PC-3 (cell line): ENCODE data around the gene IL4I1. TPM values are rescaled to one million over a fixed set of nuclear protein-coding genes. Genes with fewer than 3 reads are reported as not detected.

ENCODE experiments used
- ATAC-seq: fragments of 200-7000 bp; cut with Tn5 transposase; 2 replicates; pipeline ENCODE4 v1.9.1; 2020; ENCODE audit warnings: mild to moderate bottlenecking, moderate library complexity
- BruUV-seq: library from RNA; stranded (reverse); fragments of 400-500 nt; replicated peaks from 2 replicates; lab custom pipeline; 2021; lab: Mats Ljungman, UMichigan
- CTCF ChIA-PET: fragments of 300-600 bp; sonication (Branson Sonifier 250); formaldehyde crosslinking; loops from one replicate; lab custom pipeline; 2022; ENCODE audit warnings: antibody characterized with exemption; lab: Charles Lee
- POLR2A ChIA-PET: fragments of 300-600 bp; sonication (Branson Sonifier 250); formaldehyde crosslinking; loops from one replicate; lab custom pipeline; 2022; ENCODE audit warnings: antibody characterized with exemption; ENCODE audit not compliant: unreplicated experiment; lab: Charles Lee
- DNase-seq: peaks from one replicate; pipeline ENCODE4 v3.0.0-alpha.2; 2015
- H2AFZ ChIP-seq: fragments of 300-600 bp; sonication (generic); 2 replicates; pipeline ENCODE4 v1.6.0; 2016; ENCODE audit warnings: antibody characterized with exemption, low read length
- H3F3A ChIP-seq: fragments of 300-600 bp; sonication (generic); one replicate; pipeline ENCODE4 v1.6.0; 2017; ENCODE audit warnings: antibody characterized with exemption, low read length, control low read depth, mild to moderate bottlenecking; ENCODE audit not compliant: unreplicated experiment
- H3K27ac ChIP-seq: fragments of 300-600 bp; sonication (generic); 2 replicates; pipeline ENCODE4 v1.5.1; 2016; ENCODE audit warnings: mild to moderate bottlenecking, low read length
- H3K27me3 ChIP-seq: fragments of 300-600 bp; sonication (generic); 2 replicates; pipeline ENCODE4 v1.6.1; 2016; ENCODE audit warnings: low read length, mixed read lengths
- H3K36me3 ChIP-seq: fragments of 300-600 bp; sonication (generic); 2 replicates; pipeline ENCODE4 v1.6.1; 2016; ENCODE audit warnings: low read depth, mixed run types, low read length, mixed read lengths
- H3K4me1 ChIP-seq: fragments of 300-600 bp; sonication (generic); 2 replicates; pipeline ENCODE4 v1.5.1; 2016; ENCODE audit warnings: low read length; ENCODE audit not compliant: insufficient read depth
- H3K4me2 ChIP-seq: fragments of 300-600 bp; sonication (generic); 2 replicates; pipeline ENCODE4 v1.6.0; 2016; ENCODE audit warnings: low read length
- H3K4me3 ChIP-seq: fragments of 300-600 bp; sonication (generic); 2 replicates; pipeline ENCODE4 v1.5.1; 2016; ENCODE audit warnings: mild to moderate bottlenecking, low read length, mixed read lengths
- H3K79me2 ChIP-seq: fragments of 300-600 bp; sonication (generic); 2 replicates; pipeline ENCODE4 v1.6.1; 2017; ENCODE audit warnings: low read length, mixed read lengths
- H3K9ac ChIP-seq: fragments of 300-600 bp; sonication (generic); 2 replicates; pipeline ENCODE4 v1.6.0; 2016; ENCODE audit warnings: mild to moderate bottlenecking, low read length
- H3K9me2 ChIP-seq: fragments of 300-600 bp; sonication (generic); replicated peaks from 2 replicates; pipeline ENCODE4 v1.6.1; 2016; ENCODE audit warnings: mixed run types, low read length, mixed read lengths
- H3K9me3 ChIP-seq: fragments of 300-600 bp; sonication (generic); 2 replicates; pipeline ENCODE4 v1.6.1; 2016; ENCODE audit warnings: low read length, mixed read lengths
- H4K20me1 ChIP-seq: fragments of 300-600 bp; sonication (generic); 2 replicates; pipeline ENCODE4 v1.6.1; 2016; ENCODE audit warnings: low read length, mixed read lengths
- CTCF ChIP-seq: fragments of 300-600 bp; sonication (generic); conservative IDR thresholded peaks from 2 replicates; pipeline ENCODE4 v1.5.1; 2017; ENCODE audit warnings: antibody characterized with exemption, low read depth, mild to moderate bottlenecking, low read length
- EZH2 ChIP-seq: fragments of 300-600 bp; sonication (generic); IDR thresholded peaks from one replicate; pipeline ENCODE4 v1.6.1; 2017; ENCODE audit warnings: antibody characterized with exemption, mild to moderate bottlenecking, low read length; ENCODE audit not compliant: unreplicated experiment
- EZH2phosphoT487 ChIP-seq: fragments of 300-600 bp; sonication (generic); IDR thresholded peaks from 2 replicates; pipeline ENCODE4 v1.6.1; 2018; ENCODE audit warnings: mild to moderate bottlenecking, antibody characterized with exemption, low read length, borderline replicate concordance
- intact Hi-C: fragments of 100-400 bp; cut with micrococcal nuclease; formaldehyde crosslinking; loops from 2 replicates; pipeline ENCODE4 v1.9.0; 2023
- total RNA-seq: library from RNA; depleted of rRNA; stranded (reverse); fragments of >200 nt; gene quantifications from 2 replicates; pipeline ENCODE4 v1.2.3, GENCODE V29; 2014

IL4I1 gene
- total RNA-seq, 1 experiment from 2014 or later, result 2.2 TPM

- no peak for DNase-seq
- CTCF ChIA-PET, result no interaction called here
- H2AFZ ChIP-seq, result no peak overlapping the region
- H3K4me3 ChIP-seq, result no peak overlapping the region
- no peak overlapping the region for H3K4me2 ChIP-seq
- peaks cover 4% of the 10 kb centered on the region for H3F3A ChIP-seq
- ATAC-seq, result no peak
- POLR2A ChIA-PET, result no interaction called here
- no peak overlapping the region for H3K27ac ChIP-seq
- peaks cover 65% of the 10 kb centered on the region for H4K20me1 ChIP-seq
- peaks cover 31% of the 10 kb centered on the region for H3K4me1 ChIP-seq
- intact Hi-C loops, result no loop called here
- no peak overlapping the region for H3K9ac ChIP-seq
- H3K27me3 ChIP-seq, result no peaks in the 10 kb centered on the region
- peaks cover 100% of the 10 kb centered on the region for H3K79me2 ChIP-seq
- H3K9me3 ChIP-seq, result no peaks in the 10 kb centered on the region
- BruUV-seq, result no TSS peak
- H3K36me3 ChIP-seq, result peaks cover 66% of the 10 kb centered on the region
- no peaks in the 10 kb centered on the region for H3K9me2 ChIP-seq
- TF ChIP-seq EZH2 (no peak), CTCF (no peak), EZH2phosphoT487 (no peak)
These were observed 27.6 kb upstream of the IL4I1 start for GRCh38 chr19:49924004-49924880.

GRCh38 chr19:49923055-49924003 is 26.6 kb upstream of the IL4I1 start:
- ATAC-seq, result no peak
- no peak overlapping the region for H3K9ac ChIP-seq
- no peaks in the 10 kb centered on the region for H3F3A ChIP-seq
- no peak overlapping the region for H3K27ac ChIP-seq
- no TSS peak for BruUV-seq
- H4K20me1 ChIP-seq, result peaks cover 71% of the 10 kb centered on the region
- intact Hi-C loops, result no loop called here
- H3K79me2 ChIP-seq, result peaks cover 97% of the 10 kb centered on the region
- peaks cover 72% of the 10 kb centered on the region for H3K36me3 ChIP-seq
- H3K9me2 ChIP-seq, result no peaks in the 10 kb centered on the region
- TF ChIP-seq EZH2, result no peak
- TF ChIP-seq EZH2phosphoT487, result no peak
- TF ChIP-seq CTCF, result no peak
- H2AFZ ChIP-seq, result no peak overlapping the region
- H3K9me3 ChIP-seq, result no peaks in the 10 kb centered on the region
- POLR2A ChIA-PET, result no interaction called here
- no peak overlapping the region for H3K4me2 ChIP-seq
- DNase-seq, result no peak
- CTCF ChIA-PET, result no interaction called here
- H3K4me3 ChIP-seq, result no peak overlapping the region
- peaks cover 21% of the 10 kb centered on the region for H3K4me1 ChIP-seq
- H3K27me3 ChIP-seq, result no peaks in the 10 kb centered on the region
